Activated CD4-positive, alpha-beta memory T cell treated with anti-CD3 and anti-CD28 coated beads, Interleukin-2, amount 10 ng/mL, durations not matched to agents 7 days and 5 days (primary cell): ENCODE measurements around the gene SUN5. TPM values are rescaled to one million over a fixed set of nuclear protein-coding genes. Genes with fewer than 3 reads are reported as not detected.

Source experiments
- CTCF ChIA-PET: fragments of 350-600 bp; sonication (Branson Sonifier 250); formaldehyde crosslinking; loops from one replicate; lab custom pipeline; 2021; ENCODE audit warnings: antibody characterized with exemption, inconsistent platforms; lab: Charles Lee
- POLR2A ChIA-PET: fragments of 350-600 bp; sonication (Branson Sonifier 250); formaldehyde crosslinking; loops from one replicate; lab custom pipeline; 2021; ENCODE audit warnings: antibody characterized with exemption; lab: Charles Lee
- DNase-seq: peaks from one replicate; pipeline ENCODE4 v3.0.0-alpha.2; 2020
- H3K27ac Mint-ChIP-seq: one replicate; pipeline ENCODE4 v1.8.0; 2021; ENCODE audit warnings: mild to moderate bottlenecking, mixed read lengths
- H3K27me3 Mint-ChIP-seq: one replicate; pipeline ENCODE4 v1.8.0; 2021; ENCODE audit warnings: mixed read lengths
- H3K36me3 Mint-ChIP-seq: one replicate; pipeline ENCODE4 v1.8.0; 2021; ENCODE audit warnings: low read depth, mixed read lengths
- H3K4me1 Mint-ChIP-seq: one replicate; pipeline ENCODE4 v1.8.0; 2021; ENCODE audit warnings: mixed read lengths
- H3K4me3 Mint-ChIP-seq: one replicate; pipeline ENCODE4 v1.8.0; 2021; ENCODE audit warnings: mild to moderate bottlenecking, mixed read lengths
- H3K9me3 Mint-ChIP-seq: one replicate; pipeline ENCODE4 v1.8.0; 2021; ENCODE audit warnings: mixed read lengths
- total RNA-seq, 2 experiments: library from RNA; stranded (reverse); gene quantifications; one replicate each; pipeline ENCODE4 v1.2.3, GENCODE V29; 2021

Gene SUN5
- total RNA-seq, 2 experiments from 2014 or later: not detected

DNA sequence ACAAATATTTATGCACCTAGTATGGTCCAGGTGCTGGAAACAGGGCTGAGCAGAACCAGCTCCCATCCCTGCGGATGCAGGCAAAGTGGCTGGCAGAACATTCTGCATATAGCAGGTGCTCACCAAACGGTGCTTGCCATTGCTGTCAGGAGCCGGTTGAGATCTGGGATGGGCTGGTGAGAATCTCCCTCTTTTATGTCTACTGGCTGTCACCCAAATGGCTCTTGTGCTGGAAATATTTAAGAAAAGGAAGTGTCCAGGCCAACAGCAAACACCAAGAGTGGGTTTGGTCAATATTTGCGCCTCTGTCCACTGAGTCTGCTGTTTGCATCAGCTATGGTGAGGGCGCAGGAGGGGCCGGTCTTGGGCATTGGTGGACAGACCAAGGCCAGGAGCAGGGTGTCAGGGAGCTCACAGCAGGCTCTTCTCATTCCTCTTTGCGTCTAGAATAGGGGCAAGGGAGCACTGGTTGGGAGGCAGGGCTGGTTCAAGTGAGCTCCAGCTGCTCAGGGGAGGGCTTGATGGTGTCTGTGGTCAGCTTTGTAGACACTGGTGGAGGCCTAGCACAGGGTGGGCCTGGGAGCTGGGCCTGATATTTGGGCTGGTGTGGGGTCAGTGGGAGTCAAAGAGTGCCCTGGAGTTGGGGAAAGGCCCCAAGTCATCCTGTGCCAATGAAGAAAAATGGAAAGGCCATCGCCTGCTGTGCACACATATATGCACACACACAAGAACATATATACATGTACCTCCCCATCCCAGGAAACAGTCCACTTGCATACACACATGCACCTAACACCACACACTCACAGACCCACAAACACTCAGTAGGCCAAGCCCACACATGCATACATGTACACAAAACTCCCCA is 1.9 kb upstream of the SUN5 start:
- POLR2A ChIA-PET: no interaction called here
- Mint-ChIP-seq H3K4me3 (no peak overlapping the region), H3K4me1 (no peaks in the 10 kb centered on the region)

DNA sequence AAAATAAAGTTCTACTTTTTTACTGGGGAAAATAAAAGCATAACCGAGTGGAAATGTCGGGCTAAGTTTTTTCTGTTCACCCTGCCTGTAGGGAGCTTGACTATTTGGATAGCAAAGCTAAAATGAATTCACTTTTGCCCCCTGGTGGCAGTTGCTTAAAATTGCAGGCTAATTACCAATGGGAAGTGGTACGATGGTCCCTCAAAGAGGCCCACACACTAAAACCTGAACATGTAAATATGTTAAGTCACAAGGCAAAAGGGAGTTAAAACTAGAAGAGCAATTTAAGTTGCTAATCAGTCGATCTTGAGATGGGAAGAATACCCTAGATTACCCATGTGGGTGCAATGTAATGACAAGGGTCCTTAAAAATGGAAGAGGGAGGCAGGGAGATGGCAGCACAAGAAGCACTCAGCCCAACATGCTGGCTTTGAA is 916 bp upstream of the SUN5 start:
- Mint-ChIP-seq H3K27me3 (no peaks in the 10 kb centered on the region), H3K9me3 (peaks cover 4% of the 10 kb centered on the region), H3K4me1 (no peaks in the 10 kb centered on the region), H3K27ac (no peak overlapping the region), H3K36me3 (no peaks in the 10 kb centered on the region), H3K4me3 (no peak overlapping the region)
- POLR2A ChIA-PET: interaction anchor here (0.6 kb wide), 1 partner anchor 38 kb away, joined by 3 read pairs; no protein-coding TSS in a partner anchor
- peak; percentile 35 for DNase-seq
- CTCF ChIA-PET: interaction anchor here (0.6 to 5.0 kb wide), 13 partner anchors 9 to 231 kb away, joined by 3 to 41 read pairs (median 6); no protein-coding TSS in a partner anchor

More for the DNA sequence above, 1.9 kb upstream of the SUN5 start:
- Mint-ChIP-seq H3K9me3 (peaks cover 4% of the 10 kb centered on the region), H3K36me3 (no peaks in the 10 kb centered on the region), H3K27me3 (no peaks in the 10 kb centered on the region), H3K27ac (no peak overlapping the region)
- CTCF ChIA-PET: interaction anchor here (0.9 to 5.0 kb wide), 4 partner anchors 10 to 104 kb away, joined by 3 to 41 read pairs (median 14); no protein-coding TSS in a partner anchor
- DNase-seq: no peak

DNA sequence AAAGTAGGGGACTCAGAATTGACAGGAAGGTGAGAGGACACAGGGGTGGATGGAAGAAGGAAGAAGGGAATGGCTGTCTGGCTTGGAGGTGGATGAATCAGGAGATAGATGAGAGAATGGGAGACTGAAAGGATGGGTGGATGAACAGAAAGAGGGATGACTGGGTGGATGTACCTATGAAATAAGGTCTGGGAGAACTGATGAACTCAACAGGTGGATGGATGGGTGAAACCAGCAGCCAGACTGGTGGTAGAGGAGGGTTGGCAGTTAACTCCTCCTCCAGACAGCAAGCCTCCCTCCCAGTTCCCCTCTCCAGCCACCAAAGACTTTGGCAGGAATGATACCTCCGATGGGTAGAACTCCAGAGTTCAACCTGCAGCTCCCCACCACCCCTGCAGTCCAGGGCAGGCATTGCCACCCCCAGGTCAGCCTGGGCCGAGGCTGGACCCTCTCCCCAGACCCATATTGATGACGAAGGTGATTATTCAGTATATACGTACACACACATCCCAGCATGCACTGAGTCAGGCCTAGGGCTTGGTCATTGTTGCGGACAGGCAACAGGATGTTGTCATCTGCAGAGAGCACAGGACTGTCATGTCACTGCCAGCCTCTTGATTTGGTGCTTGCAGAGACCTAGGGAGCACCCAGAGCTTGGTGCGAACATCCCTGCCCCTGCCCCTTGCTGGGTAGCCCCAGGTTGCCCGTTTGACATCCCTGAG is 2.0 kb downstream of the SUN5 start:
- POLR2A ChIA-PET: no interaction called here
- no peaks in the 10 kb centered on the region for H3K36me3 Mint-ChIP-seq
- H3K9me3 Mint-ChIP-seq: peaks cover 4% of the 10 kb centered on the region
- peaks cover 3% of the 10 kb centered on the region for H3K4me1 Mint-ChIP-seq
- H3K27me3 Mint-ChIP-seq: no peaks in the 10 kb centered on the region
- no peak for DNase-seq
- H3K4me3 Mint-ChIP-seq: no peak overlapping the region
- CTCF ChIA-PET: no interaction called here
- H3K27ac Mint-ChIP-seq: no peak overlapping the region

DNA sequence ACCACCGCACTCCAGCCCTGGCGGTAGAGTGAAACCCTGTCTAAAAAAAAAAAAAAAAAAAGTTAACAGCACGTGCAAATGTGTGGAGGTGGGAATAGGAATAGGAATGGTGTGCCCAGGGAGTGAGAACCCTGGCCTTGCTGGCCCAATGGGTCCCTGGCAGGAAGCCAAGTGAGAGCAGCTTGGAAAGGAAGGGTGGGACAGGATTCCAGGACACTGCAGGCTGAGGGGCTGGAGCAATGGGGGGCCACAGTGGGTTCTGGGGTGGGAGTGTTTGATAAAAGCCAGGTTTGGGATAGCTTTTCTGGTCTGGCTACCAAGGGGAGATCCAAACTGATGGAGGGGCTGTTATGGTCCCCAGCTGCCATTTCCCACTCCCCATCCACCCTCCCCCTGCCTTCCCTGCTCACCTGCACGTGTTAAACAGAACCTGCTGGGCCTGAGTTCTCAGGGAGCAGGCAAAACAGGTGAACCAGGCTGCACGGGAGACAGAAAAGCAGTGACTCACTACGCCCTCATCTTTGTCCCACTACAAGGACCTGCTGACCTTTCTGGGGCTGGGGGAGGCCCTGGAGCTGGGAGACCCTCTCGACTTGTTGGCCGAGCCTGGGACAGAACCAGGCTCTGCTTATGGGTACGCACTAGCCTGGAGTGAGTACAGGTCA is 3.3 kb downstream of the SUN5 start:
- Mint-ChIP-seq H3K4me3 (no peak overlapping the region), H3K27me3 (no peaks in the 10 kb centered on the region), H3K4me1 (peaks cover 4% of the 10 kb centered on the region), H3K27ac (no peak overlapping the region), H3K9me3 (peaks cover 8% of the 10 kb centered on the region), H3K36me3 (peaks cover 2% of the 10 kb centered on the region)
- ChIA-PET CTCF (interaction anchor here (0.7 kb wide), 1 partner anchor 123 kb away, joined by 3 read pairs; no protein-coding TSS in a partner anchor), POLR2A (interaction anchor here (1.4 kb wide), 1 partner anchor 27 kb away, joined by 5 read pairs; no protein-coding TSS in a partner anchor)
- no peak for DNase-seq

DNA sequence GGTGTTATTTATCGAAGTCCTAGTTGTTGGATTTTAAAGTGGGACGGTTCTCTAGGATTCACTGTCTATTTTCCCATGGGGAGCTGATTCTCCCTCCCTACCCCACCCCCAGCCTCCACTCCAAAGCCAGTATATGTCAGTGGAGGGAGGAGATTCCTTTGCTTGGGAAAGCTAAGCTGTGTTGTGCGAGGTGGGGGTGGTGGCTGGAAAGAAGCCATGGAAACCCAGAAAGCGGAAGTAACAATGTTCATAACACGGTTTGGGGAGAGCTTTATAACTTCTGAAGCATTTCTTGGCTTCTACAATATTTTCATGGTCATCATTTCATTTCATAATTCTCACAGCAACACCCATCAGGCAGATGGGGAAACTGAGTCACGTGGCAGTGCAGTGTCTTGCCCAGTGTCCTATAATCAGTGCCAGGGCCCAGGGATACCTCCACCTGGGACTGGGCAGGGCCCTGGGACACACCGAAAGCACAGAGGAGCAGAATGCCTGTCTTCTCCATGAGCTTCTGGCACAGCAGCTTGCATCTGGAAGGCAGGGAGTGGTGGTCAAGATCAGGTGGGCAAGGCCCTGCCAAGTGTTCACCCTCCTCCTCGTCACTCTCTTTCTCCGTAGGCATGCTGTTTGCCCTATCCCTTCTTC is 4.5 kb downstream of the SUN5 start:
- POLR2A ChIA-PET: interaction anchor here (1.4 kb wide), 2 partner anchors 26 to 33 kb away, joined by 4 to 5 read pairs; no protein-coding TSS in a partner anchor
- peaks cover 2% of the 10 kb centered on the region for H3K36me3 Mint-ChIP-seq
- no peaks in the 10 kb centered on the region for H3K27me3 Mint-ChIP-seq
- H3K4me1 Mint-ChIP-seq: peaks cover 4% of the 10 kb centered on the region
- no peak overlapping the region for H3K27ac Mint-ChIP-seq
- CTCF ChIA-PET: interaction anchor here (0.7 kb wide), 1 partner anchor 122 kb away, joined by 3 read pairs; no protein-coding TSS in a partner anchor
- H3K4me3 Mint-ChIP-seq: no peak overlapping the region
- DNase-seq: no peak
- peaks cover 15% of the 10 kb centered on the region for H3K9me3 Mint-ChIP-seq

DNA sequence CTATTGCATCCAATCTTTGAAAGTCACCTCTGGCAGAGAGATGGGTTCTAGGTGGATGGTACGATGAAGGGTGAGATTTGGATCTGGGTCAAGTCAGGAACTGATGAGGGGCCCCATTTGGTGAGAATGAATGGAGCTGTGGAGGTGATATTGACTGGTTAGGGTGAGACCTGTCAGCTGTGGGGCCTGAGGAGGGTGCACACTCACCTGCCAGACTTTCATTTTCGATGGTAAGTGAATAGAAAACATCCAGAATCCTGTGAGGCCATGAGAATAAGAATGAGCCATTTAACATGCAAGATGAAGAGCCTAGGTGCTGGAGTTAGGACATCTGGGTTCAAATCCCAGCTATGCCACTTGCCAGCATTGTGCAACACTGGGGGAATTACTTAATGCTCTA is 6.8 kb downstream of the SUN5 start:
- POLR2A ChIA-PET: no interaction called here
- Mint-ChIP-seq H3K27me3 (no peaks in the 10 kb centered on the region), H3K36me3 (peaks cover 2% of the 10 kb centered on the region), H3K27ac (no peak overlapping the region), H3K9me3 (peaks cover 15% of the 10 kb centered on the region), H3K4me3 (no peak overlapping the region), H3K4me1 (peaks cover 4% of the 10 kb centered on the region)
- no peak for DNase-seq
- CTCF ChIA-PET: no interaction called here

DNA sequence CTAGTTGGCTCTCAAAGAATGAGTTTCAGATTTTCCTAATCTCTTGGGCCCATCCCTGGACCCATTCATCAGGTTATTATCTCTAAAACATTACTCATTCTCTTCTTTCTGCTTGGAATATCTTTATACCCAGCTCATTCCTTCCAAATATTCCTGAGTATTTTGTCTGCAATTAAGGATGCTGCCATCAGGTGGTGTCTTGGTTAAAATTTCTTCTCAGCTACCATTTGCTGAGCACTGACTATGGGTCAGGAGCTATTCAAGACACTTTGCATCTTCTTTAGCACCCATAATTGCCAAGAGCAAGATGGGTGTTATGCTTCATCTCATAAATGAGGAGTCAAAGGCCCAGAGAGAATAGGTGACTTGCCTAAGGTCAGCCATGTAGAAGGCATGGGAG is 8.4 kb downstream of the SUN5 start:
- Mint-ChIP-seq H3K9me3 (peaks cover 15% of the 10 kb centered on the region), H3K27me3 (no peaks in the 10 kb centered on the region), H3K27ac (no peak overlapping the region), H3K4me1 (peaks cover 4% of the 10 kb centered on the region), H3K36me3 (peaks cover 2% of the 10 kb centered on the region), H3K4me3 (no peak overlapping the region)
- ChIA-PET POLR2A (no interaction called here), CTCF (interaction anchor here (1.1 to 1.7 kb wide), 4 partner anchors 9 to 93 kb away, joined by 3 to 8 read pairs (median 4); partner anchors contain the start of gene SUN5)
- no peak for DNase-seq

DNA sequence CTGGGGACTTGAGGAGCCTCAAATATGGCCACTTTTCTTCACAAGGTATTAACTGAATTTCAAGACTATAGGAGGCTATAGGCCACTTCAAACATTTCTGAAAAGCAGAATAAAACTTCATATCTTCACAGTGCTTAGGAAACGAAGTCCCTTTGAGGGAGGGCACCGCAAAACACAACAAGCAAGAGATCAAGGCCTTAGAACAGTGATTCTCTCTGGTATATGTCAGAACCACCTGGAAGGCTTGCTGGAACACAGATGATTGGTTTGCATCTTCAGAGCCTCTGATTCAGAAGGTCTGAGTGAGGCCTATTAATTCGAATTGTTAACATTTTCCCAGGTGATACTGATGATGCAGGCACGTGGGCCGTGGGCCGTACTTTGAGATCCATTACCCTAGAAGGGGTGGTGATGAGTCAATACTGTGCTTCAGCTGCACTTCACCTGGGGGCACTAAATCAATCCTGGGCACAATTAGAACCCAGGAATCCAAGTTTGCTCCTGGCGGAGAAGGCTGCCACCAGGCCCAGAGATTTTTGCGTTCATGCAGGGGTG is 10.7 kb downstream of the SUN5 start:
- CTCF ChIA-PET: no interaction called here
- H3K27ac Mint-ChIP-seq: no peak overlapping the region
- H3K4me3 Mint-ChIP-seq: no peak overlapping the region
- peaks cover 4% of the 10 kb centered on the region for H3K4me1 Mint-ChIP-seq
- no peaks in the 10 kb centered on the region for H3K27me3 Mint-ChIP-seq
- no peak for DNase-seq
- POLR2A ChIA-PET: no interaction called here
- H3K36me3 Mint-ChIP-seq: peaks cover 2% of the 10 kb centered on the region
- H3K9me3 Mint-ChIP-seq: peaks cover 15% of the 10 kb centered on the region

DNA sequence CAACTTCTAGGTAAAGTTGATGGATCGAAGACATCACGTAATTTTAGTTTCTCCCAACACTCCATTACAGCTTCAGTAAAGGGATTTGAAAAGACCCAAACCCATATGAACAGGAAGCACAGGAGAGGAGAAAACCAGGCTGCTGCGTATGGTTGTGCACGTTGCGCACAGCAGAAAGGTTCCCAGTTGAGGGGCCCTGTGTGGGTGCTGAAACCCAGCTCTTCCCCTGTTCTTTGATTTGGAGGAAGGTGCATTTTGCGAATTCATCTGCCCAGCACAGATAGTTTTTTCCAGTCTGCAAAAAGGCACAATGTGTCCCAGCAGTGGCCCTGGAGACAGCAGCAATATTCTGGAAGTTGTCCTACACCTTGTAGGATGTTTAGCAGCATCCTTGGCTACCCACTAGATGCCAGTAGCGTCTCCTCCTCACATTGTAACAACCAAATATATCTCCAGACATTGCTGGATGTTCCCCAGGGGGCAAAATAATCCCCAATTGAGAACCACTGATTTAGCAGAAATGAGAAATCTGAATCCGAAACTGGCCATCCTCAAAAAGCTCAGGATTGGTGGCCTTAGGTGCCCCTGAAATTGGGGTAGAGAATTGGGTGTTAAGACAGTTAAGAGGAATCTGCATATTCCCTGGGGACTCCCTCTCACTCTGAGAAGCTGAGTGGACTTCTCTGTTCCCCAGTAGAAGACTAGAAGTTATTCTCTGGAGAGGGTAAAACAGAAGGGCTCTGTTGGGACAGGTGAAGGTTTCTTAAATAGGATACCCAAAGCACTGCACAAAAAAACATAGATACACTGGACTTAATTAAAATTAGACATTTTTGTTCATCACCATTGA is 12.2 kb downstream of the SUN5 start:
- CTCF ChIA-PET: interaction anchor here (1.0 kb wide), 1 partner anchor 13 kb away, joined by 4 read pairs; no protein-coding TSS in a partner anchor
- Mint-ChIP-seq H3K9me3 (peaks cover 15% of the 10 kb centered on the region), H3K27me3 (no peaks in the 10 kb centered on the region), H3K27ac (no peak overlapping the region), H3K4me3 (no peak overlapping the region), H3K36me3 (peaks cover 2% of the 10 kb centered on the region), H3K4me1 (no peaks in the 10 kb centered on the region)
- no peak for DNase-seq
- POLR2A ChIA-PET: no interaction called here

DNA sequence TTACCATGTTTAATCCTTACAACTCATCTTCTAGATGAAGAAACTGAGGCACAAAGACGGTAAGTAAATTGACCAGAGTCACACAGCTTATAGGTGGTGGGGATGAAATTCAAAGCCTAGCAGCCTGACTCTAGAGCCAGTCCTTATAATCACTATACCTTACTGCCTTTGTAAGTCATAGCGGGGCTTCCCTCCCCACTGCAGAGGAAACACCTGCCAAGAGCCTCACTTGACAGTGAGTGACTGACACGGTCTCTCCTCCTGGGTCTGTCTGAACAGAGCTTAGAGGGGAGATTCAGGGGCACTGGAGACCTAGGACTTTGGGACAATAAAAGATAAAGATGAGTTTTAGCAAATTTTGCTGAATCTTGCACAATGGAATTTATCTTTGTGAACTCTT is 12.8 kb downstream of the SUN5 start:
- no peaks in the 10 kb centered on the region for H3K4me1 Mint-ChIP-seq
- no peaks in the 10 kb centered on the region for H3K27me3 Mint-ChIP-seq
- POLR2A ChIA-PET: no interaction called here

DNA sequence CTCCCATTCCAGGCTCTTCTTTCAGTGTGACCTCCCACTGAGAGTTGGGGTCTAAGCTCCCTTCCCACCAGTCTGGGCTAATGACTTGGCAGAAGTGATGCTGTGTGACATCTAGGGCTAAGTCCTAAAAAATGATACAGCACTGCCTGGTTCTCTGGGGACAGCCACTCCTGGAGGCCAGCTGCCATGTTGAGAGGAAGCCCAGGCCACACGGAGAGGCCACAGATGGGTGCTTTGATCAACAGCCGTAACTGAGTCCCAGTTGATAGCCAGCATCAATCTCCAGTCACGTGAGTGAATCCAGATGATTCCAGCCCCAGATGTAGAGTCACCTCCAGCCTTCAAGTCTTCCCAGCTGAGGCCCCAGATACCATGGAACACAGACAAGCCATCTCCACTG is 13.8 kb downstream of the SUN5 start:
- no peaks in the 10 kb centered on the region for H3K4me1 Mint-ChIP-seq
- H3K27me3 Mint-ChIP-seq: no peaks in the 10 kb centered on the region
- H3K9me3 Mint-ChIP-seq: peaks cover 6% of the 10 kb centered on the region
- no peak for DNase-seq
- ChIA-PET POLR2A (no interaction called here), CTCF (interaction anchor here (1.1 kb wide), 1 partner anchor 14 kb away, joined by 3 read pairs; the partner anchor contains the start of gene SUN5)
- H3K27ac Mint-ChIP-seq: no peak overlapping the region
- H3K36me3 Mint-ChIP-seq: no peaks in the 10 kb centered on the region
- H3K4me3 Mint-ChIP-seq: no peak overlapping the region

More for the DNA sequence above, 12.8 kb downstream of the SUN5 start:
- H3K4me3 Mint-ChIP-seq: no peak overlapping the region
- peaks cover 2% of the 10 kb centered on the region for H3K36me3 Mint-ChIP-seq
- H3K9me3 Mint-ChIP-seq: peaks cover 11% of the 10 kb centered on the region
- DNase-seq: no peak
- CTCF ChIA-PET: interaction anchor here (1.0 kb wide), 1 partner anchor 13 kb away, joined by 4 read pairs; no protein-coding TSS in a partner anchor
- H3K27ac Mint-ChIP-seq: no peak overlapping the region
